ENCODE data around the gene GUCY2D.

The GUCY2D gene

GRCh38 chr17:8051831-8052230, 49.4 kb downstream of the GUCY2D start:
- no peak for TF ChIP-seq ZFX (IDR thresholded peaks at IDR 0.05)
- TF ChIP-seq CTCF (conservative IDR thresholded peaks at IDR 0.05), result no peak
- H3K27ac ChIP-seq, result no peak overlapping the region; the same call in 1 of the 2 replicates

- TF ChIP-seq CTCF (conservative IDR thresholded peaks at IDR 0.05), result no peak
- TF ChIP-seq ZFX (IDR thresholded peaks at IDR 0.05), result no peak
- no peak overlapping the region; the same call in 1 of the 2 replicates for H3K27ac ChIP-seq
Measured at GRCh38 chr17:8052256-8053252, 50.1 kb downstream of the GUCY2D start.

- TF ChIP-seq CTCF (conservative IDR thresholded peaks at IDR 0.05), result no peak
- TF ChIP-seq ZFX (IDR thresholded peaks at IDR 0.05), result no peak
- peak overlapping the region; percentile 100 for H3K27ac ChIP-seq
Measured at GRCh38 chr17:8053600-8053999, 51.2 kb downstream of the GUCY2D start.

GRCh38 chr17:8055851-8056231, 53.4 kb downstream of the GUCY2D start:
- TF ChIP-seq CTCF (conservative IDR thresholded peaks at IDR 0.05) (no peak), ZFX (IDR thresholded peaks at IDR 0.05) (no peak)

GRCh38 chr17:8056232-8056975, 54.0 kb downstream of the GUCY2D start:
- peak overlapping the region; percentile 100 for H3K27ac ChIP-seq
- TF ChIP-seq CTCF (conservative IDR thresholded peaks at IDR 0.05) (no peak), ZFX (IDR thresholded peaks at IDR 0.05) (no peak)

More at GRCh38 chr17:8055851-8056231, 53.4 kb downstream of the GUCY2D start:
- peak overlapping the region; percentile 100 for H3K27ac ChIP-seq

- no peak for TF ChIP-seq CTCF (conservative IDR thresholded peaks at IDR 0.05)
- TF ChIP-seq ZFX (IDR thresholded peaks at IDR 0.05), result no peak
Measured at GRCh38 chr17:8056976-8057625, 54.7 kb downstream of the GUCY2D start.

More at GRCh38 chr17:8056976-8057625, 54.7 kb downstream of the GUCY2D start:
- H3K27ac ChIP-seq, result peak overlapping the region; percentile 100
